Heart right ventricle (tissue), 16 donors: ENCODE results near the gene KRTAP10-7. TPM values are rescaled to one million over a fixed set of nuclear protein-coding genes. Genes with fewer than 3 reads are reported as not detected.

Experiments used
- ATAC-seq, 8 donors: fragments of 200-7000 bp; cut with Tn5 transposase; one replicate each; pipeline ENCODE4 v1.9.1; 2020; ENCODE audit warnings: mild to moderate bottlenecking in 8 of 8, moderate library complexity in 8 of 8, moderate number of reproducible peaks in 1 of 8
- DNase-seq, 2 donors: peaks; one replicate each; pipeline ENCODE4 v3.0.0-alpha.2; 2020
- H3K27ac ChIP-seq, 10 donors: fragments of 200-600 bp; sonication (generic) in 2 of 10; one replicate each; pipeline versions ENCODE4 v1.5.0 to v1.8.0; 2020 to 2022; ENCODE audit warnings: mild to moderate bottlenecking in 3 of 10
- H3K27me3 ChIP-seq, 7 donors: fragments of 200-600 bp; one replicate each; pipeline ENCODE4 v1.8.0; 2021 to 2022; ENCODE audit warnings: mild to moderate bottlenecking in 2 of 7
- H3K36me3 ChIP-seq, 9 donors: fragments of 200-600 bp; sonication (generic) in 1 of 9; one replicate each; pipeline versions ENCODE4 v1.5.0 to v1.8.0; 2020 to 2022; ENCODE audit warnings: mild to moderate bottlenecking in 2 of 9
- H3K4me1 ChIP-seq, 9 donors: fragments of 200-600 bp; sonication (generic) in 1 of 9; one replicate each; pipeline versions ENCODE4 v1.5.0 to v1.8.0; 2020 to 2022; ENCODE audit warnings: mild to moderate bottlenecking in 4 of 9
- H3K4me3 ChIP-seq, 10 donors: fragments of 200-600 bp; sonication (generic) in 2 of 10; one replicate each; pipeline versions ENCODE4 v1.5.0 to v1.8.0; 2020 to 2022; ENCODE audit warnings: mild to moderate bottlenecking in 7 of 10, moderate library complexity in 2 of 10
- H3K9me3 ChIP-seq, 11 donors: fragments of 200-600 bp in 10 of 11; sonication (generic) in 2 of 11; one replicate each; pipeline versions ENCODE4 v1.5.0 to v1.8.0; 2013 to 2022; ENCODE audit warnings: mild to moderate bottlenecking in 2 of 11, control low read depth in 1 of 11, moderate library complexity in 1 of 11
- CTCF ChIP-seq, 9 donors: fragments of 200-600 bp; sonication (generic) in 2 of 9; IDR thresholded peaks; one replicate each; pipeline versions ENCODE4 v1.5.0 to v1.8.0; 2021 to 2022; ENCODE audit warnings: antibody characterized with exemption in 9 of 9, mild to moderate bottlenecking in 5 of 9, moderate library complexity in 1 of 9
- WGBS, 2 donors: extraction: QIAGEN DNeasy Blood & Tissue Kit; methylation state at CpG; one replicate each; pipeline ENCODE4 v1.1.7; 2013; ENCODE audit warnings: inconsistent platforms in 1 of 2; 5-methylcytosine and 5-hydroxymethylcytosine counted together
- intact Hi-C, 10 donors: fragments of 100-400 bp; cut with DNase I; formaldehyde crosslinking; loops; one replicate each; pipeline versions ENCODE4 v1.11.1 to v1.14.2; 2022
- polyA plus RNA-seq, 2 donors: library from polyadenylated mRNA; stranded (reverse); fragments of 200-250 nt; gene quantifications; one replicate each; pipeline ENCODE4 v1.2.3, GENCODE V29; 2013
- total RNA-seq, 10 donors: library from RNA; stranded (reverse); fragmentation: NEBNext Ultra II Directional in 3 of 10; extraction: Animal tissue kit (Norgen Biotek cat#: 25700) in 3 of 10; gene quantifications; one replicate each; pipeline versions ENCODE4 v1.2.1 to v1.2.4, GENCODE V29; 2021 to 2023
- donor health status: Arrhythmogenic right ventricular cardiomyopathy.
- donor health status: ischemic (EF 13 %, LVEDD 7.1; RV severe dilation, severe dysfunction).
- donor health status: healthy with polysubstance abuse.
- donor health status: DM: no; HTN: yes; CAD: no.
- donor health status: DM: no; HTN: no; CAD: no.
- donor health status: ischemic (EF 25% LVEDD 6.9; RV normal size, moderate dysfunction).
- donor health status: ischemic (EF 25% LVEDD 5.7; RV mildly dilated, moderate dysfunction).
- donor health status: healthy.
- donor health status: DM: yes; HTN: yes; CAD: no.
- donor health status: Ischemic cardiomyopathy.
- donor health status: ischemic (EF 35%, LVEDD 5.7; RV mildly dilated, moderate dysfunction).
- donor health status: nonischemic (EF 11% LVEDD 7.7; RV severe dilation, severe dysfunction).
- donor health status: DM: yes; HTN: yes; CAD: no.
- donor health status: PGD.
- donor health status: ischemic (EF 29% LVEDD 5.4; RV normal size, mild dysfunction).
- donor health status: nonischemic (EF 23%, LVEDD 6.1; RV moderate dilation, normal function).

Gene KRTAP10-7
- total and polyA plus RNA-seq, 12 donors = not detected

- intact Hi-C loops = loop anchor here in 1 of 10 donors (10.0 kb wide), 1 partner anchor 129 kb away; no protein-coding TSS in a partner anchor
Measured at GRCh38 chr21:44615466-44615865, 15.1 kb downstream of the KRTAP10-7 start.

GRCh38 chr21:44615911-44616590 lies 15.7 kb downstream of the KRTAP10-7 start:
- Histone ChIP-seq H3K27me3 (peaks cover 0 to 35% (median 5%) of the 10 kb centered on the region in 7 donors), H3K4me1 (peaks cover 0 to 6% (median 0%) of the 10 kb centered on the region in 9 donors), H3K36me3 (no peaks in the 10 kb centered on the region), H3K9me3 (peaks cover 0 to 30% (median 0%) of the 10 kb centered on the region in 11 donors), H3K27ac (no peak overlapping the region), H3K4me3 (no peak overlapping the region)
- 71 to 75% methylated on average over 17 of the region's 17 CpGs for WGBS, 2 donors
- no peak for TF ChIP-seq CTCF (IDR thresholded peaks at IDR 0.05)
- DNase-seq (no peak), ATAC-seq (no peak)
- intact Hi-C loops = loop anchor here in 1 of 10 donors (10.0 kb wide), 1 partner anchor 129 kb away; no protein-coding TSS in a partner anchor

More at GRCh38 chr21:44615466-44615865, 15.1 kb downstream of the KRTAP10-7 start:
- TF ChIP-seq CTCF (IDR thresholded peaks at IDR 0.05) = no peak
- DNase-seq = no peak
- peaks cover 0 to 6% (median 0%) of the 10 kb centered on the region in 9 donors for H3K4me1 ChIP-seq
- ATAC-seq = no peak
- peaks cover 0 to 30% (median 0%) of the 10 kb centered on the region in 11 donors for H3K9me3 ChIP-seq
- peaks cover 0 to 35% (median 5%) of the 10 kb centered on the region in 7 donors for H3K27me3 ChIP-seq
- no peak overlapping the region for H3K27ac ChIP-seq
- H3K4me3 ChIP-seq = no peak overlapping the region
- no peaks in the 10 kb centered on the region for H3K36me3 ChIP-seq
- 62 to 79% methylated on average over 8 of the region's 8 CpGs for WGBS, 2 donors

- H3K4me3 ChIP-seq = no peak overlapping the region
- intact Hi-C loops = loop anchor here in 1 of 10 donors (10.0 kb wide), 1 partner anchor 128 kb away; no protein-coding TSS in a partner anchor
- ATAC-seq (no peak), DNase-seq (no peak)
- WGBS, 2 donors = 79 to 83% methylated on average over 16 of the region's 16 CpGs
- no peaks in the 10 kb centered on the region for H3K36me3 ChIP-seq
- peaks cover 0 to 27% (median 0%) of the 10 kb centered on the region in 11 donors for H3K9me3 ChIP-seq
- no peak overlapping the region for H3K27ac ChIP-seq
- H3K4me1 ChIP-seq = peaks cover 0 to 6% (median 0%) of the 10 kb centered on the region in 9 donors
- TF ChIP-seq CTCF (IDR thresholded peaks at IDR 0.05) = no peak
- peaks cover 0 to 35% (median 5%) of the 10 kb centered on the region in 7 donors for H3K27me3 ChIP-seq
Measured at GRCh38 chr21:44616591-44616926, 16.2 kb downstream of the KRTAP10-7 start.

GRCh38 chr21:44617071-44617501 lies 16.7 kb downstream of the KRTAP10-7 start:
- H3K27me3 ChIP-seq = peaks cover 0 to 35% (median 5%) of the 10 kb centered on the region in 7 donors
- H3K36me3 ChIP-seq = no peaks in the 10 kb centered on the region
- 52 to 54% methylated on average over 8 of the region's 8 CpGs for WGBS, 2 donors
- peaks cover 0 to 22% (median 0%) of the 10 kb centered on the region in 11 donors for H3K9me3 ChIP-seq
- peaks cover 0 to 6% (median 0%) of the 10 kb centered on the region in 9 donors for H3K4me1 ChIP-seq
- no peak overlapping the region for H3K4me3 ChIP-seq
- ATAC-seq (no peak), DNase-seq (no peak)
- H3K27ac ChIP-seq = no peak overlapping the region
- intact Hi-C loops = loop anchor here in 1 of 10 donors (10.0 kb wide), 1 partner anchor 128 kb away; no protein-coding TSS in a partner anchor
- no peak for TF ChIP-seq CTCF (IDR thresholded peaks at IDR 0.05)
